Stomach (tissue), 9 donors: ENCODE measurements around the gene GCNT2. TPM values are rescaled to one million over a fixed set of nuclear protein-coding genes. Genes with fewer than 3 reads are reported as not detected.

Source experiments
- DNase-seq, 2 donors: peaks; one replicate each; pipeline versions ENCODE4 v3.0.0 to v3.0.0-alpha.2; 2013 to 2019
- H3K27ac ChIP-seq, 5 donors: fragments of 200-600 bp in 4 of 5; sonication (generic) in 4 of 5; one replicate each; pipeline ENCODE4 v1.5.1; 2013 to 2019; ENCODE audit warnings: mild to moderate bottlenecking in 1 of 5, moderate library complexity in 1 of 5
- H3K27me3 ChIP-seq, 3 donors: fragments of 200-600 bp; sonication (generic); one replicate each; pipeline ENCODE4 v1.5.1; 2017 to 2019; ENCODE audit warnings: mixed run types in 1 of 3
- H3K36me3 ChIP-seq, 4 donors: fragments of 200-600 bp; sonication (generic); 1 replicate in 3 of 4; 2 replicates in 1 of 4; pipeline ENCODE4 v1.5.1; 2016 to 2019
- H3K4me1 ChIP-seq, 4 donors: fragments of 200-600 bp; sonication (generic); one replicate each; pipeline ENCODE4 v1.5.1; 2016 to 2019
- H3K4me3 ChIP-seq, 4 donors: fragments of 200-600 bp; sonication (generic) in 3 of 4; one replicate each; pipeline ENCODE4 v1.5.1; 2016 to 2019; ENCODE audit warnings: mild to moderate bottlenecking in 1 of 4
- H3K9me3 ChIP-seq, 4 donors: fragments of 200-600 bp; sonication (generic); one replicate each; pipeline ENCODE4 v1.5.1; 2016 to 2019
- EP300 ChIP-seq: sonication (generic); formaldehyde crosslinking; IDR thresholded peaks from one replicate; pipeline ENCODE4 v1.6.1; 2017; ENCODE audit warnings: antibody characterized with exemption
- POLR2A ChIP-seq, 4 donors: fragments of 450-650 bp; IDR thresholded peaks; one replicate each; pipeline ENCODE4 v1.6.1; 2016; ENCODE audit warnings: antibody characterized with exemption in 4 of 4, control low read depth in 2 of 4, mild to moderate bottlenecking in 1 of 4, moderate library complexity in 1 of 4
- POLR2AphosphoS5 ChIP-seq, 3 donors: sonication (generic); formaldehyde crosslinking; IDR thresholded peaks; one replicate each; pipeline ENCODE4 v1.6.1; 2016; ENCODE audit warnings: antibody characterized with exemption in 3 of 3
- WGBS, 5 donors: extraction: QIAGEN DNeasy Blood & Tissue Kit in 3 of 5; methylation state at CpG; one replicate each; pipeline versions ENCODE4 v1.1.5 to v1.1.7; 2013 to 2018; 5-methylcytosine and 5-hydroxymethylcytosine counted together
- intact Hi-C: fragments of 100-400 bp; cut with DNase I; formaldehyde crosslinking; loops from one replicate; pipeline ENCODE4 v1.15.1; 2023; ENCODE audit warnings: low total_unique reads
- polyA plus RNA-seq, 3 donors: library from polyadenylated mRNA; stranded (reverse); fragments of 200-250 nt; gene quantifications; one replicate each; pipeline ENCODE4 v1.2.3, GENCODE V29; 2013
- small RNA-seq, 4 donors: library from RNA; depleted of rRNA; stranded (forward); fragments of <200 nt; gene quantifications; one replicate each; pipeline ENCODE3, GENCODE V24; 2016
- total RNA-seq, 5 donors: library from RNA; depleted of rRNA; stranded (reverse); fragments of >200 nt; gene quantifications; one replicate each; pipeline versions ENCODE4 v1.1.0 to v1.2.3, GENCODE V29; 2014 to 2016
- TF ChIP-seq, protein P1 (sequence below), 7 experiments: fragments of 450-650 bp in 4 of 7; fragments of 200-600 bp in 3 of 7; sonication (generic) in 3 of 7; IDR thresholded peaks; one replicate each; pipeline ENCODE4 v1.5.1; 2016 to 2019; ENCODE audit warnings: antibody characterized with exemption in 7 of 7, control low read depth in 2 of 7, mild to moderate bottlenecking in 1 of 7
- donor health status: healthy with polysubstance abuse.
- donor health status: Bipolar disorder and iron deficiency.
- donor health status: healthy.

The GCNT2 gene
- total and polyA plus RNA-seq, 8 donors, result 4.5 to 132 (median 29.7) TPM

DNA sequence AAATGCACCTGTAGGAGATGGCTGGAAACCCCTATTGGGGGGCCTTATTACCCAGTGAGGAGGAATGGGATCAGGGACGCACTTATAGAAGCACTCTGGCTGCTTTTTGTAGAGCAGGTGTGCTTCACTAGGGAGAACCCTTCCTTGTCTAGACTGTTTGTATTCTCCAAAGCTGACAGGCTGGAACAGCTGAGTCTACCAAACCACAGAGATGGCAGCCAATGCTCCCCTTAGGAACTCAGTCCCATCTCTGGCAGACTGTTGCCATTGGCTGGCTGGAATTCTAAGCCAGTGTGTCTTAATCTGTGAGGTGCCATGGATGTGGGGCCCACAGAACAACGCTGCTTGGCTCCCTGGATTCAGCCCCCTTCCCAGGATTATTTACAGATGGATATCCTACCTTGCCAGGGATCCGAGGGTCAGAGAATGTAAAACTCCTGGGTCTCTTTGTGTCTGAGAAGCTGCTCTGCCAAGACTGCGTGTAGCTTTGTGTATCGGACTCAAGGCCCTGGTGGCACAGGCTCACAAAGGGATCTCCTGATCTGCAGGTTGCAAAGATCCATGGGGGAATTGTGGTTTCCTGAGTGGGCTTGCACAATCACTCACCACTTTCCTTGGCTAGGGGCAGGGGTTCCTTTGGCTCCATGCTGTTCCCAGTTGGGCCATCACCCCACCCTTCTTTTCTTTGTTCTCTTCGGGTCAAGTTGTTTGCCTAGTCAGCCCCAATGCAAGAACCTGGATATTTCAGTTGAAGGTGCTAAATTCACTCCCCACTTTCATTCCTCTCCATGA, 147.2 kb downstream of the GCNT2 start:
- no peak overlapping the region for H3K4me3 ChIP-seq
- no peaks in the 10 kb centered on the region for H3K36me3 ChIP-seq
- no peak overlapping the region for H3K27ac ChIP-seq
- no peaks in the 10 kb centered on the region for H3K27me3 ChIP-seq
- 85 to 89% (median 88%) methylated on average over 5 to 6 of the region's 6 CpGs for WGBS, 5 donors
- H3K9me3 ChIP-seq, result no peaks in the 10 kb centered on the region
- no peak for TF ChIP-seq EP300
- TF ChIP-seq, protein P1, sequence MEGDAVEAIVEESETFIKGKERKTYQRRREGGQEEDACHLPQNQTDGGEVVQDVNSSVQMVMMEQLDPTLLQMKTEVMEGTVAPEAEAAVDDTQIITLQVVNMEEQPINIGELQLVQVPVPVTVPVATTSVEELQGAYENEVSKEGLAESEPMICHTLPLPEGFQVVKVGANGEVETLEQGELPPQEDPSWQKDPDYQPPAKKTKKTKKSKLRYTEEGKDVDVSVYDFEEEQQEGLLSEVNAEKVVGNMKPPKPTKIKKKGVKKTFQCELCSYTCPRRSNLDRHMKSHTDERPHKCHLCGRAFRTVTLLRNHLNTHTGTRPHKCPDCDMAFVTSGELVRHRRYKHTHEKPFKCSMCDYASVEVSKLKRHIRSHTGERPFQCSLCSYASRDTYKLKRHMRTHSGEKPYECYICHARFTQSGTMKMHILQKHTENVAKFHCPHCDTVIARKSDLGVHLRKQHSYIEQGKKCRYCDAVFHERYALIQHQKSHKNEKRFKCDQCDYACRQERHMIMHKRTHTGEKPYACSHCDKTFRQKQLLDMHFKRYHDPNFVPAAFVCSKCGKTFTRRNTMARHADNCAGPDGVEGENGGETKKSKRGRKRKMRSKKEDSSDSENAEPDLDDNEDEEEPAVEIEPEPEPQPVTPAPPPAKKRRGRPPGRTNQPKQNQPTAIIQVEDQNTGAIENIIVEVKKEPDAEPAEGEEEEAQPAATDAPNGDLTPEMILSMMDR (IDR thresholded peaks at IDR 0.05), result no peak
- no peak for TF ChIP-seq POLR2AphosphoS5 (IDR thresholded peaks at IDR 0.05)
- no peaks in the 10 kb centered on the region for H3K4me1 ChIP-seq
- DNase-seq, result no peak
- intact Hi-C loops, result no loop called here

DNA sequence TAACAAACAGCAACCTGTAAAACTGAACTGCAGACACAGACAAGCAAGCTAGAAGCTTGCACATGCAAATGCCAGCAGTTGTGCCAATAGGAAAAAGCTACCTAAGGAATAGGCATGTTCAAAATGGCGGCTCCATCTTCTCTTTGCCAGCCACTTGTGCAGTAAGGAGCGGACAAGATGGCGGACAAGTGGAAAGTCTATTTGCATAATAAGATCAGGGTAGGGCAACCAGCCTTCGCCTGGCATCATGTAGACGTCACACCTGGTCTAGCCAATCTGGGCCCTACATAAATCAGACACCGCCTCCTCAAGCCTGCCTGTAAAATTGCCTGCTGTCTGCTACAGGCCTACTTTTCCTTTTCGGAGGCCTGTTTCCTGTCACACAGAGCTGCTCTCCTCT, 155.3 kb downstream of the GCNT2 start:
- no peak overlapping the region for H3K27ac ChIP-seq
- DNase-seq, result no peak
- no peaks in the 10 kb centered on the region for H3K4me1 ChIP-seq
- intact Hi-C loops, result no loop called here
- TF ChIP-seq, protein P1 (IDR thresholded peaks at IDR 0.05), result no peak
- TF ChIP-seq POLR2A (IDR thresholded peaks at IDR 0.05), result no peak
- WGBS, 5 donors, result 95 to 99% (median 97%) methylated on average over 7 of the region's 7 CpGs
- no peaks in the 10 kb centered on the region for H3K9me3 ChIP-seq
- no peak overlapping the region for H3K4me3 ChIP-seq
- no peaks in the 10 kb centered on the region for H3K27me3 ChIP-seq
- H3K36me3 ChIP-seq, result no peaks in the 10 kb centered on the region

DNA sequence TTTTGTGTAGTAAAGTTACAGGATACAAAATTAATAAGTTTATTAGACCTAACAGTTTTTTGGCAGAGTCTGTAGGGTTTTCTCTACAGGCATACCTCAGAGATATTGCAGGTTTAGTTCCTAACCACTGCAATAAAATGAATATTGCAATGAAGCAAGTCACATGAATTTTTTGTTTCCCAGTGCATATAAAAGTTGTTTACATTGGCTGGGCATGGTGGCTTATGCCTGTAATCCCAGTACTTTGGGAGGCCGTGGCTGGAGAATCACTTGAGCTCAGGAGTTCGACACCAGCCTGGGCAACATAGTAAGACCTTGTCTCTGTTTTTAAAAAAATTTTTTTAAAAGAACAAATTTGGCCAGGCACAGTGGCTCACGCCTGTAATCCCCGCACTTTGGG, 157.3 kb downstream of the GCNT2 start:
- intact Hi-C loops, result no loop called here

More for the DNA sequence above, 157.3 kb downstream of the GCNT2 start:
- Histone ChIP-seq H3K36me3 (no peaks in the 10 kb centered on the region), H3K27ac (no peak overlapping the region), H3K4me1 (no peaks in the 10 kb centered on the region), H3K4me3 (no peak overlapping the region), H3K9me3 (no peaks in the 10 kb centered on the region), H3K27me3 (no peaks in the 10 kb centered on the region)
- WGBS, 5 donors, result 80 to 87% (median 84%) methylated on average over 4 of the region's 4 CpGs
- no peak for DNase-seq
- TF ChIP-seq, protein P1 (IDR thresholded peaks at IDR 0.05), result no peak
- TF ChIP-seq POLR2AphosphoS5 (IDR thresholded peaks at IDR 0.05) (no peak), EP300 (no peak), POLR2A (IDR thresholded peaks at IDR 0.05) (no peak)

Small RNA genes lying within 50 kb of the gene (small RNA-seq; reads per million reads assigned to genes)
- 0 reads per million in 4 donors for gene RF00019

Other genes with a start within 250 kb of the GCNT2 start
- gene TFAP2A, start 106.3 kb upstream of the GCNT2 start, total RNA-seq, result under 1 TPM in 1 of 5 donors, not detected in 4; 0.18 TPM
- 10 to 100 TPM in 1 of 3 donors, under 1 TPM in 1, not detected in 1; 0.50 to 10.1 TPM for gene TFAP2A, start 106.3 kb upstream of the GCNT2 start, polyA plus RNA-seq
- gene C6orf52, start 173.3 kb downstream of the GCNT2 start, total RNA-seq, result 1 to 10 TPM in 1 of 5 donors, not detected in 4; 3.2 TPM
- 1 to 10 TPM in 2 of 3 donors, not detected in 1; 1.8 to 2.8 TPM for gene C6orf52, start 173.3 kb downstream of the GCNT2 start, polyA plus RNA-seq
- 10 to 100 TPM in 1 of 5 donors, 1 to 10 TPM in 3, not detected in 1; 1.3 to 12.3 (median 5.7) TPM for gene PAK1IP1, start 173.6 kb downstream of the GCNT2 start, total RNA-seq
- 10 to 100 TPM; 11.2 to 13.9 (median 11.6) TPM for gene PAK1IP1, start 173.6 kb downstream of the GCNT2 start, polyA plus RNA-seq
- 10 to 100 TPM in 4 of 5 donors, 1 to 10 TPM in 1; 1.4 to 99.5 (median 67.0) TPM for gene TMEM14C, start 201.7 kb downstream of the GCNT2 start, total RNA-seq
- 100 to 1,000 TPM; 119 to 139 (median 119) TPM for gene TMEM14C, start 201.7 kb downstream of the GCNT2 start, polyA plus RNA-seq
- gene TMEM14B, start 226.5 kb downstream of the GCNT2 start, total RNA-seq, result 10 to 100 TPM; 35.3 to 94.0 (median 74.1) TPM
- gene TMEM14B, start 226.5 kb downstream of the GCNT2 start, polyA plus RNA-seq, result 100 to 1,000 TPM in 2 of 3 donors, 10 to 100 TPM in 1; 60.6 to 108 (median 100) TPM